CD4-positive, alpha-beta T cell (primary cell): Measurements from ENCODE around the gene ITPRID2. TPM values are rescaled to one million over a fixed set of nuclear protein-coding genes. Genes with fewer than 3 reads are reported as not detected.
A peak's percentile ranks its signal among the peaks of the same experiment; 100 is the strongest.

Source experiments
- ATAC-seq: fragments of 200-7000 bp; cut with Tn5 transposase; one replicate; pipeline ENCODE4 v1.10.0; 2022; ENCODE audit warnings: mild to moderate bottlenecking; ENCODE audit not compliant: poor library complexity
- CTCF ChIA-PET: fragments of 350-600 bp; sonication (Branson Sonifier 250); formaldehyde crosslinking; loops from one replicate; lab custom pipeline; 2021; ENCODE audit warnings: antibody characterized with exemption, inconsistent platforms; lab: Charles Lee
- POLR2A ChIA-PET: fragments of 350-600 bp; sonication (Branson Sonifier 250); formaldehyde crosslinking; loops from one replicate; lab custom pipeline; 2021; ENCODE audit warnings: antibody characterized with exemption, inconsistent platforms; lab: Charles Lee
- DNase-seq, 14 experiments: peaks; one replicate each; pipeline ENCODE4 v3.0.0-alpha.2; 2013 to 2020; ENCODE audit warnings: mixed read lengths in 2 of 14
- H3K27ac ChIP-seq, 2 donors: one replicate each; pipeline versions ENCODE4 v1.5.1 to v1.7.0; 2013; ENCODE audit warnings: low read length in 2 of 2, low read depth in 1 of 2, mild to moderate bottlenecking in 1 of 2
- H3K27me3 ChIP-seq, 2 experiments: 1 replicate in 1 of 2; 2 replicates in 1 of 2; pipeline versions ENCODE4 v1.6.1 to v1.7.0; 2013; ENCODE audit warnings: low read length in 2 of 2, control low read depth in 1 of 2, mild to moderate bottlenecking in 1 of 2, moderate library complexity in 1 of 2; ENCODE audit not compliant: insufficient read depth in 2 of 2, control insufficient read depth in 1 of 2
- H3K36me3 ChIP-seq: one replicate; pipeline ENCODE4 v1.6.1; 2013; ENCODE audit warnings: low read length, control low read depth; ENCODE audit not compliant: insufficient read depth
- H3K4me1 ChIP-seq: one replicate; pipeline ENCODE4 v1.6.1; 2013; ENCODE audit warnings: low read length, control low read depth; ENCODE audit not compliant: insufficient read depth
- H3K4me3 ChIP-seq: one replicate; pipeline ENCODE4 v1.5.1; 2013; ENCODE audit warnings: mild to moderate bottlenecking, low read length, moderate library complexity
- H3K9me3 ChIP-seq, 2 experiments: 1 replicate in 1 of 2; 2 replicates in 1 of 2; pipeline versions ENCODE4 v1.6.1 to v1.7.0; 2013; ENCODE audit warnings: low read length in 2 of 2, mild to moderate bottlenecking in 2 of 2, control low read depth in 1 of 2, moderate library complexity in 1 of 2; ENCODE audit not compliant: control insufficient read depth in 1 of 2, insufficient read depth in 1 of 2
- H3K27ac Mint-ChIP-seq: one replicate; pipeline ENCODE4 v1.8.0; 2020; ENCODE audit warnings: mixed read lengths
- H3K27me3 Mint-ChIP-seq: one replicate; pipeline ENCODE4 v1.8.0; 2021; ENCODE audit warnings: mixed read lengths
- H3K36me3 Mint-ChIP-seq: one replicate; pipeline ENCODE4 v1.8.0; 2021; ENCODE audit warnings: low read depth, mixed read lengths
- H3K4me1 Mint-ChIP-seq: one replicate; pipeline ENCODE4 v1.8.0; 2021; ENCODE audit warnings: low read depth, mixed read lengths
- H3K4me3 Mint-ChIP-seq: one replicate; pipeline ENCODE4 v1.8.0; 2020; ENCODE audit warnings: mild to moderate bottlenecking, mixed read lengths
- H3K9me3 Mint-ChIP-seq: one replicate; pipeline ENCODE4 v1.8.0; 2020; ENCODE audit warnings: mixed read lengths
- intact Hi-C, 2 experiments: fragments of 100-400 bp; cut with DNase I in 1 of 2; cut with micrococcal nuclease in 1 of 2; formaldehyde crosslinking; loops; one replicate each; pipeline versions ENCODE4 v1.15.1 to v1.9.0; 2023 to 2025; cut with DNase I, micrococcal nuclease
- total RNA-seq, 174 experiments: library from RNA in 2 of 174; stranded (reverse) in 2 of 174; gene quantifications; one replicate each; pipeline ENCODE4 v1.2.3 and lab custom pipeline; 2021 to 2026
- TF ChIP-seq, protein P1 (sequence below): fragments of 200-600 bp; IDR thresholded peaks from one replicate; pipeline ENCODE4 v1.8.0; 2022; ENCODE audit warnings: antibody characterized with exemption, mild to moderate bottlenecking

ITPRID2 gene
- total RNA-seq, 2 experiments from 2014 or later, result 75.8 to 79.7 TPM

DNA sequence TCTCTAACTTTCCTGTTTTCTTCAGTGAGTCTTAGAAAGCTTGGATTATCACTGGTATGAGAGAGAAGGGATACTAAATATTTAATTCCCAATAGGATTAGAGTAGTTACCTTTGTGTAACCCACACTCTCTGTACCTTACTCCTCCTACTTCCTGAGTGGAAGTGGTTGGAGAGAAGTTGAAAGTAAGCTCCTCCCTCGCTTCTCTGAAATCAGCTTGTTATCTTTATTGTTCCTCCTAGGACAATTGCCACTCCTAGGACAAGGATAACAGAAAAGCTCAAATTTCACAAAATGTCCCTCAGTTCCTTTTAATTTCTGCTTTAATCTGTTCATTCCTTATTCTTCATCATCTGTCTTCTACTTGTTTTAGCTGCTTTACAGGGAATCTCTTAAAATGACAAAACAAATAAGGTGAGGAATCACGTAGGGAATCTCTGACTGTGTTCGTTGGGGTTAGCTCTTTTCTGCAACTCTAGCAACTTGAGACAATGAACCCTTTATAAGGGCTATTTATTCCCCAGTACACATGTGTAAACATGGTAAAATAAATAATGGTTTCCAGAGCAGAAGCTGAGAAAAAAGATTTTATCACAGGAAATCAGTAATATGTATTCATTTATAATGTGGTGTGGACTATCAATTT lies 8.6 kb downstream of the ITPRID2 start:
- no peaks in the 10 kb centered on the region for H3K27me3 ChIP-seq
- H3K36me3 ChIP-seq, result peaks cover 30% of the 10 kb centered on the region
- TF ChIP-seq, protein P1, sequence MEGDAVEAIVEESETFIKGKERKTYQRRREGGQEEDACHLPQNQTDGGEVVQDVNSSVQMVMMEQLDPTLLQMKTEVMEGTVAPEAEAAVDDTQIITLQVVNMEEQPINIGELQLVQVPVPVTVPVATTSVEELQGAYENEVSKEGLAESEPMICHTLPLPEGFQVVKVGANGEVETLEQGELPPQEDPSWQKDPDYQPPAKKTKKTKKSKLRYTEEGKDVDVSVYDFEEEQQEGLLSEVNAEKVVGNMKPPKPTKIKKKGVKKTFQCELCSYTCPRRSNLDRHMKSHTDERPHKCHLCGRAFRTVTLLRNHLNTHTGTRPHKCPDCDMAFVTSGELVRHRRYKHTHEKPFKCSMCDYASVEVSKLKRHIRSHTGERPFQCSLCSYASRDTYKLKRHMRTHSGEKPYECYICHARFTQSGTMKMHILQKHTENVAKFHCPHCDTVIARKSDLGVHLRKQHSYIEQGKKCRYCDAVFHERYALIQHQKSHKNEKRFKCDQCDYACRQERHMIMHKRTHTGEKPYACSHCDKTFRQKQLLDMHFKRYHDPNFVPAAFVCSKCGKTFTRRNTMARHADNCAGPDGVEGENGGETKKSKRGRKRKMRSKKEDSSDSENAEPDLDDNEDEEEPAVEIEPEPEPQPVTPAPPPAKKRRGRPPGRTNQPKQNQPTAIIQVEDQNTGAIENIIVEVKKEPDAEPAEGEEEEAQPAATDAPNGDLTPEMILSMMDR, result no peak
- no peaks in the 10 kb centered on the region for H3K27me3 Mint-ChIP-seq
- H3K36me3 Mint-ChIP-seq, result peaks cover 63% of the 10 kb centered on the region
- ChIA-PET POLR2A (interaction anchor here (0.8 to 1.2 kb wide), 2 partner anchors 8 to 920 kb away, joined by 3 to 4 read pairs; partner anchors contain the start of genes ITPRID2 and UBE2E3), CTCF (interaction anchor here (2.2 kb wide), 1 partner anchor 9 kb away, joined by 8 read pairs; the partner anchor contains the start of gene ITPRID2)
- no peaks in the 10 kb centered on the region for H3K9me3 Mint-ChIP-seq
- DNase-seq, result peak in 1 of 14 experiments; percentile 38
- H3K4me3 Mint-ChIP-seq, result no peak overlapping the region
- H3K9me3 ChIP-seq, result no peaks in the 10 kb centered on the region
- H3K27ac ChIP-seq, result no peak overlapping the region
- no peak overlapping the region for H3K4me3 ChIP-seq
- peaks cover 40% of the 10 kb centered on the region for H3K4me1 Mint-ChIP-seq
- ATAC-seq, result no peak
- H3K27ac Mint-ChIP-seq, result no peak overlapping the region
- intact Hi-C loops, result loop anchor here (5.0 to 10.0 kb wide), 3 partner anchors 158 to 1775 kb away; no protein-coding TSS in a partner anchor
- no peaks in the 10 kb centered on the region for H3K4me1 ChIP-seq

DNA sequence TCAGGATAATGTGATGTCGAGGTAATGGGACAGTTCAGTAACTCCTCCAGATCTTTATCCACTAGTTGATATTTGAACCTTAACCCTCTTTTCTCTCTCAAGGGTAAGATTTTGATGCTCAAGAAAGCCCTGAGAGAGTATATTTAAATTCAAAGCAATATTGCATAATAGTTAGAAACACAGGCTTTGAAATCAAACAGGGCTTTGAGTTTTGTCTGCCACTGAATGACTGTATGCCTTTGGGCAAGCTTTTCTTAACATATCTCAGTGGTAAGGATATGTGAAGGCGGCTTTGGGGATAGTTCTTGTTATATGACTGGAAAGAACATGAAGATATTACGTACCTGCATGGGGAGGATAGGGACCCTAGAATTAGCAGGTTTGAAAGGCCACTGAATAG lies 11.1 kb downstream of the ITPRID2 start:
- H3K4me3 Mint-ChIP-seq, result no peak overlapping the region
- ATAC-seq, result no peak
- Histone ChIP-seq H3K4me3 (no peak overlapping the region), H3K4me1 (no peaks in the 10 kb centered on the region), H3K27ac (no peak overlapping the region), H3K27me3 (no peaks in the 10 kb centered on the region), H3K36me3 (peaks cover 30% of the 10 kb centered on the region), H3K9me3 (no peaks in the 10 kb centered on the region)
- CTCF ChIA-PET, result no interaction called here
- no peaks in the 10 kb centered on the region for H3K9me3 Mint-ChIP-seq
- H3K36me3 Mint-ChIP-seq, result peaks cover 65% of the 10 kb centered on the region
- no peak overlapping the region for H3K27ac Mint-ChIP-seq
- no peaks in the 10 kb centered on the region for H3K27me3 Mint-ChIP-seq
- intact Hi-C loops, result loop anchor here (5.0 to 10.0 kb wide), 3 partner anchors 160 to 1778 kb away; no protein-coding TSS in a partner anchor
- POLR2A ChIA-PET, result no interaction called here
- TF ChIP-seq, protein P1, result no peak
- peaks cover 27% of the 10 kb centered on the region for H3K4me1 Mint-ChIP-seq
- DNase-seq, result no peak

- no peaks in the 10 kb centered on the region for H3K27me3 Mint-ChIP-seq
- peaks cover 23% of the 10 kb centered on the region for H3K4me1 Mint-ChIP-seq
- Histone ChIP-seq H3K36me3 (peaks cover 27% of the 10 kb centered on the region), H3K27me3 (no peaks in the 10 kb centered on the region), H3K27ac (no peak overlapping the region), H3K4me1 (no peaks in the 10 kb centered on the region), H3K4me3 (no peak overlapping the region), H3K9me3 (no peaks in the 10 kb centered on the region)
- peaks cover 60% of the 10 kb centered on the region for H3K36me3 Mint-ChIP-seq
- intact Hi-C loops, result loop anchor here (1.0 to 10.0 kb wide), 4 partner anchors 162 to 1779 kb away; no protein-coding TSS in a partner anchor
- no peak overlapping the region for H3K4me3 Mint-ChIP-seq
- ChIA-PET POLR2A (no interaction called here), CTCF (no interaction called here)
- no peaks in the 10 kb centered on the region for H3K9me3 Mint-ChIP-seq
- TF ChIP-seq, protein P1, result peak; percentile 64
- ATAC-seq, result no peak
- DNase-seq, result peak in 3 of 14 experiments; percentile 48 to 59 (median 58)
- no peak overlapping the region for H3K27ac Mint-ChIP-seq
Measured at GRCh38 chr2:181904022-181904632, 12.6 kb downstream of the ITPRID2 start.
